OCI-LY7 (cell line): ENCODE results near the gene ACTL8. TPM values are rescaled to one million over a fixed set of nuclear protein-coding genes. Genes with fewer than 3 reads are reported as not detected.

ENCODE experiments used
- BruUV-seq: library from RNA; stranded (reverse); fragments of 400-500 nt; replicated peaks from 2 replicates; lab custom pipeline; 2021; lab: Mats Ljungman, UMichigan
- CTCF ChIA-PET: fragments of 300-600 bp; sonication (Branson Sonifier 250); formaldehyde crosslinking; loops from one replicate; lab custom pipeline; 2022; ENCODE audit warnings: antibody characterized with exemption; ENCODE audit not compliant: unreplicated experiment; lab: Charles Lee
- POLR2A ChIA-PET: fragments of 300-600 bp; sonication (Branson Sonifier 250); formaldehyde crosslinking; loops from one replicate; lab custom pipeline; 2022; ENCODE audit warnings: antibody characterized with exemption; lab: Charles Lee
- DNase-seq: peaks from one replicate; pipeline ENCODE4 v3.0.0-alpha.2; 2015; ENCODE audit warnings: low spot score
- H2AFZ ChIP-seq: fragments of 200-600 bp; sonication (generic), shearing (Covaris generic); 2 replicates; pipeline ENCODE4 v1.6.1; 2014; ENCODE audit warnings: mild to moderate bottlenecking, antibody characterized with exemption, low read length, moderate library complexity
- H3K27ac ChIP-seq: fragments of 200-600 bp; sonication (generic); 2 replicates; pipeline ENCODE4 v1.5.1; 2014; ENCODE audit warnings: mixed run types, low read depth, mild to moderate bottlenecking, moderate library complexity, low read length, inconsistent platforms; ENCODE audit not compliant: poor library complexity, severe bottlenecking
- H3K36me3 ChIP-seq: fragments of 200-600 bp; sonication (generic); 2 replicates; pipeline ENCODE4 v1.6.1; 2014; ENCODE audit warnings: mild to moderate bottlenecking, antibody characterized with exemption, low read length, moderate library complexity, mixed read lengths; ENCODE audit not compliant: insufficient read depth
- H3K4me1 ChIP-seq: fragments of 200-600 bp; sonication (generic); 2 replicates; pipeline ENCODE4 v1.5.1; 2014; ENCODE audit warnings: mild to moderate bottlenecking, low read length; ENCODE audit not compliant: insufficient read depth, poor library complexity, severe bottlenecking
- H3K4me2 ChIP-seq: fragments of 200-600 bp; sonication (generic); 2 replicates; pipeline ENCODE4 v1.6.1; 2014; ENCODE audit warnings: mild to moderate bottlenecking, low read length
- H3K4me3 ChIP-seq: fragments of 200-600 bp; sonication (generic); 2 replicates; pipeline ENCODE4 v1.5.1; 2014; ENCODE audit warnings: mild to moderate bottlenecking, low read depth, low read length; ENCODE audit not compliant: poor library complexity, severe bottlenecking
- H3K79me2 ChIP-seq: fragments of 200-600 bp; sonication (generic); 2 replicates; pipeline ENCODE4 v1.6.1; 2016; ENCODE audit warnings: low read depth, mild to moderate bottlenecking, low read length, moderate library complexity, mixed read lengths; ENCODE audit not compliant: insufficient read depth
- H3K9me2 ChIP-seq: fragments of 200-600 bp; sonication (generic); 2 replicates; pipeline ENCODE4 v1.6.1; 2016; ENCODE audit warnings: mild to moderate bottlenecking, low read length, mixed read lengths; ENCODE audit not compliant: insufficient read depth
- H3K9me3 ChIP-seq: fragments of 200-600 bp; sonication (generic); 2 replicates; pipeline ENCODE4 v1.6.1; 2014; ENCODE audit warnings: mild to moderate bottlenecking, mixed run types, low read length, mixed read lengths
- H4K20me1 ChIP-seq: fragments of 200-600 bp; sonication (generic); 2 replicates; pipeline ENCODE4 v1.6.1; 2014; ENCODE audit warnings: mild to moderate bottlenecking, antibody characterized with exemption, low read length, moderate library complexity, mixed read lengths; ENCODE audit not compliant: insufficient read depth
- CTCF ChIP-seq: fragments of 200-600 bp; sonication (generic); conservative IDR thresholded peaks from 2 replicates; pipeline ENCODE4 v1.5.1; 2014; ENCODE audit warnings: mild to moderate bottlenecking, antibody characterized with exemption, low read length, moderate library complexity, mixed read lengths
- EZH2phosphoT487 ChIP-seq: fragments of 200-600 bp; sonication (generic); IDR thresholded peaks from 2 replicates; pipeline ENCODE4 v1.6.1; 2018; ENCODE audit warnings: low read depth, borderline replicate concordance, mild to moderate bottlenecking, mixed run types, antibody characterized with exemption, low read length, moderate library complexity, mixed read lengths
- intact Hi-C: fragments of 100-400 bp; cut with micrococcal nuclease; formaldehyde crosslinking; loops from one replicate; pipeline ENCODE4 v1.10.0; 2022; ENCODE audit not compliant: unreplicated experiment
- total RNA-seq, 2 experiments: library from RNA; depleted of rRNA in 1 of 2; stranded (reverse); fragments of >200 nt in 1 of 2; shearing (Covaris generic) in 1 of 2; gene quantifications; 2 replicates each; pipeline ENCODE4 v1.2.3, GENCODE V29; 2014 to 2022

Gene ACTL8
- total RNA-seq, 2 experiments from 2014 or later = not detected

GRCh38 chr1:17866740-17867029 lies 111.6 kb downstream of the ACTL8 start:
- Histone ChIP-seq H4K20me1 (no peaks in the 10 kb centered on the region), H3K4me3 (no peak overlapping the region), H3K27ac (no peak overlapping the region), H3K36me3 (no peaks in the 10 kb centered on the region), H3K79me2 (no peaks in the 10 kb centered on the region), H3K4me2 (no peak overlapping the region), H2AFZ (no peak overlapping the region), H3K9me3 (no peaks in the 10 kb centered on the region), H3K4me1 (no peaks in the 10 kb centered on the region), H3K9me2 (no peaks in the 10 kb centered on the region)
- DNase-seq = no peak
- intact Hi-C loops = no loop called here
- ChIA-PET POLR2A (no interaction called here), CTCF (no interaction called here)
- no TSS peak for BruUV-seq
- TF ChIP-seq CTCF (no peak), EZH2phosphoT487 (no peak)

- DNase-seq = no peak
- no peaks in the 10 kb centered on the region for H3K36me3 ChIP-seq
- H3K27ac ChIP-seq = no peak overlapping the region
- no peaks in the 10 kb centered on the region for H3K9me3 ChIP-seq
- H3K4me1 ChIP-seq = no peaks in the 10 kb centered on the region
- intact Hi-C loops = no loop called here
- TF ChIP-seq EZH2phosphoT487 = no peak
- no peak for TF ChIP-seq CTCF
- no peaks in the 10 kb centered on the region for H4K20me1 ChIP-seq
- no peak overlapping the region for H3K4me3 ChIP-seq
- no peaks in the 10 kb centered on the region for H3K9me2 ChIP-seq
- no peak overlapping the region for H3K4me2 ChIP-seq
- ChIA-PET POLR2A (no interaction called here), CTCF (no interaction called here)
- H2AFZ ChIP-seq = no peak overlapping the region
- H3K79me2 ChIP-seq = no peaks in the 10 kb centered on the region
- BruUV-seq = no TSS peak
Observed at GRCh38 chr1:17867470-17867869, 112.3 kb downstream of the ACTL8 start.

- no peaks in the 10 kb centered on the region for H3K36me3 ChIP-seq
- H4K20me1 ChIP-seq = no peaks in the 10 kb centered on the region
- H3K79me2 ChIP-seq = no peaks in the 10 kb centered on the region
- no peak overlapping the region for H2AFZ ChIP-seq
- H3K27ac ChIP-seq = no peak overlapping the region
- no TSS peak for BruUV-seq
- H3K4me1 ChIP-seq = no peaks in the 10 kb centered on the region
- CTCF ChIA-PET = no interaction called here
- DNase-seq = no peak
- intact Hi-C loops = no loop called here
- H3K4me2 ChIP-seq = no peak overlapping the region
- no peak overlapping the region for H3K4me3 ChIP-seq
- POLR2A ChIA-PET = no interaction called here
- no peaks in the 10 kb centered on the region for H3K9me3 ChIP-seq
- H3K9me2 ChIP-seq = no peaks in the 10 kb centered on the region
- TF ChIP-seq CTCF = no peak
- TF ChIP-seq EZH2phosphoT487 = no peak
Observed at GRCh38 chr1:17869815-17870214, 114.7 kb downstream of the ACTL8 start.
